Inflammatory macrophage (primary cell): ENCODE data around the gene GAS2L3.
"Not testable (repeated sequence)": the region's sequence is repeated elsewhere in the genome, so short reads cannot be mapped to it uniquely, and the experiment has no call there.

Experiments
- DNase-seq, 2 donors: peaks; one replicate each; pipeline ENCODE4 v3.0.0-alpha.2; 2020 to 2022
- total RNA-seq, 18 experiments: gene quantifications; one replicate each; lab custom pipeline; 2026; ENCODE audit warnings: mixed read lengths in 6 of 18, inconsistent platforms in 2 of 18; lab: John Stamatoyannopoulos, UW

The GAS2L3 gene
- 11.7 to 169 (median 98.6) reads per million in 18 experiments for total RNA-seq

GRCh38 chr12:100573292-100574186 is at the start of gene GAS2L3:
Gene GAS2L3 (plus strand): TSS chr12:100573684. CDS start chr12:100594905, 21,221 bp downstream.
- DNase-seq: peak; percentile 97 to 98

GRCh38 chr12:100528034-100528433 is 45.5 kb upstream of the GAS2L3 start:
- DNase-seq: no peak

- no peak for DNase-seq
Measured at GRCh38 chr12:100528471-100529127, 44.9 kb upstream of the GAS2L3 start.

- DNase-seq: no peak
Measured at GRCh38 chr12:100529756-100530350, 43.6 kb upstream of the GAS2L3 start.

- DNase-seq: no peak
Measured at GRCh38 chr12:100533376-100533775, 40.1 kb upstream of the GAS2L3 start.

GRCh38 chr12:100534625-100535227 is 38.8 kb upstream of the GAS2L3 start:
- DNase-seq: no peak

- DNase-seq: peak; percentile 6 to 17
Measured at GRCh38 chr12:100539202-100539601, 34.3 kb upstream of the GAS2L3 start.

GRCh38 chr12:100544165-100544564 is 29.3 kb upstream of the GAS2L3 start:
- DNase-seq: no peak

- no peak for DNase-seq
Measured at GRCh38 chr12:100545092-100545491, 28.4 kb upstream of the GAS2L3 start.

GRCh38 chr12:100553936-100554335 is 19.5 kb upstream of the GAS2L3 start:
- DNase-seq: no peak

GRCh38 chr12:100554608-100555077 is 18.8 kb upstream of the GAS2L3 start:
- DNase-seq: peak; percentile 73 to 80

GRCh38 chr12:100555722-100556121 is 17.8 kb upstream of the GAS2L3 start:
- DNase-seq: peak in 1 of 2 donors; percentile 42

- DNase-seq: no peak
Measured at GRCh38 chr12:100557357-100557756, 16.1 kb upstream of the GAS2L3 start.

- DNase-seq: not testable (repeated sequence)
Measured at GRCh38 chr12:100559261-100559660, 14.2 kb upstream of the GAS2L3 start.

- DNase-seq: no peak
Measured at GRCh38 chr12:100564090-100564489, 9.4 kb upstream of the GAS2L3 start.

GRCh38 chr12:100564905-100565467 is 8.5 kb upstream of the GAS2L3 start:
- DNase-seq: no peak

GRCh38 chr12:100565987-100566545 is 7.4 kb upstream of the GAS2L3 start:
- DNase-seq: peak in 1 of 2 donors; percentile 8

GRCh38 chr12:100566887-100567637 is 6.4 kb upstream of the GAS2L3 start:
- DNase-seq: peak; percentile 93 to 96

- peak in 1 of 2 donors; percentile 29 for DNase-seq
Measured at GRCh38 chr12:100567945-100568344, 5.5 kb upstream of the GAS2L3 start.

GRCh38 chr12:100572184-100572583 is 1.3 kb upstream of the GAS2L3 start:
- DNase-seq: no peak
